SK-N-SH (cell line): Measurements from ENCODE around the gene NFX1. TPM values are rescaled to one million over a fixed set of nuclear protein-coding genes. Genes with fewer than 3 reads are reported as not detected.

Experiments
- CTCF ChIA-PET: fragments of 300-600, 350-600 bp; formaldehyde crosslinking; extraction: SDS; loops from one replicate; lab custom pipeline; 2021; lab: Yijun Ruan, JAX
- POLR2A ChIA-PET: fragments of 350-600 bp; sonication (Branson Sonifier 250); formaldehyde crosslinking; extraction: SDS; loops from one replicate; lab custom pipeline; 2020; ENCODE audit warnings: antibody characterized with exemption, inconsistent platforms; lab: Yijun Ruan, JAX
- DNase-seq: peaks from one replicate; pipeline ENCODE4 v3.0.0; 2012
- H2AFZ ChIP-seq: fragments of 200-600 bp; sonication (generic); 2 replicates; pipeline ENCODE4 v1.8.1; 2016; ENCODE audit warnings: antibody characterized with exemption, mild to moderate bottlenecking, low read depth
- H3F3A ChIP-seq: fragments of 200-600 bp; sonication (generic); replicated peaks from 2 replicates; pipeline ENCODE3; 2016; ENCODE audit warnings: antibody characterized with exemption, mild to moderate bottlenecking; ENCODE audit not compliant: insufficient read depth
- H3K27ac ChIP-seq, 2 experiments: fragments of 200-500 bp in 1 of 2; fragments of 200-600 bp in 1 of 2; sonication (Bioruptor generic) in 1 of 2; sonication (generic), shearing (Covaris generic) in 1 of 2; 2 replicates each; pipeline versions ENCODE4 v1.5.1 to v1.6.1; 2014 to 2016; ENCODE audit warnings: low read depth in 2 of 2, inconsistent platforms in 1 of 2, low read length in 1 of 2, mild to moderate bottlenecking in 1 of 2, mixed read lengths in 1 of 2
- H3K27me3 ChIP-seq: fragments of 200-600 bp; sonication (generic), shearing (Covaris generic); 2 replicates; pipeline ENCODE4 v1.6.1; 2016; ENCODE audit warnings: mixed run types; ENCODE audit not compliant: insufficient read depth
- H3K36me3 ChIP-seq, 2 experiments: fragments of 200-500 bp in 1 of 2; fragments of 200-600 bp in 1 of 2; sonication (Bioruptor generic) in 1 of 2; sonication (generic) in 1 of 2; replicated peaks in 1 of 2; 2 replicates each; pipeline versions ENCODE3 to v1.5.1; 2014 to 2016; ENCODE audit warnings: low read length in 1 of 2, mild to moderate bottlenecking in 1 of 2; ENCODE audit not compliant: insufficient read depth in 2 of 2, control insufficient read depth in 1 of 2
- H3K4me1 ChIP-seq, 2 experiments: fragments of 200-500 bp in 1 of 2; fragments of 200-600 bp in 1 of 2; sonication (Bioruptor generic) in 1 of 2; sonication (generic), shearing (Covaris generic) in 1 of 2; 2 replicates each; pipeline versions ENCODE4 v1.5.1 to v1.6.1; 2014 to 2016; ENCODE audit warnings: low read depth in 1 of 2, low read length in 1 of 2, mixed run types in 1 of 2; ENCODE audit not compliant: insufficient read depth in 2 of 2, control insufficient read depth in 1 of 2
- H3K4me2 ChIP-seq: fragments of 200-600 bp; sonication (generic), shearing (Covaris generic); 2 replicates; pipeline ENCODE4 v1.6.1; 2017; ENCODE audit warnings: mixed run types
- H3K4me3 ChIP-seq, 2 experiments: fragments of 200-500 bp in 1 of 2; fragments of 200-600 bp in 1 of 2; sonication (Bioruptor generic) in 1 of 2; sonication (generic), shearing (Covaris generic) in 1 of 2; 2 replicates each; pipeline versions ENCODE4 v1.5.1 to v1.8.1; 2014 to 2016; ENCODE audit warnings: low read depth in 2 of 2, inconsistent platforms in 1 of 2, low read length in 1 of 2, mild to moderate bottlenecking in 1 of 2, mixed read lengths in 1 of 2, moderate library complexity in 1 of 2
- H3K79me2 ChIP-seq: fragments of 200-600 bp; sonication (generic); 2 replicates; pipeline ENCODE4 v1.8.1; 2017; ENCODE audit warnings: mild to moderate bottlenecking; ENCODE audit not compliant: insufficient read depth
- H3K9ac ChIP-seq: fragments of 200-600 bp; sonication (generic); 2 replicates; pipeline ENCODE4 v1.6.1; 2017; ENCODE audit warnings: mixed run types
- H3K9me2 ChIP-seq: fragments of 200-600 bp; sonication (generic); 2 replicates; pipeline ENCODE4 v1.6.1; 2017; ENCODE audit warnings: mixed run types
- H3K9me3 ChIP-seq: fragments of 200-600 bp; sonication (generic); 2 replicates; pipeline ENCODE4 v1.6.1; 2017; ENCODE audit warnings: mixed run types, mild to moderate bottlenecking, moderate library complexity
- H4K20me1 ChIP-seq: fragments of 200-600 bp; sonication (generic); 2 replicates; pipeline ENCODE4 v1.6.1; 2017; ENCODE audit warnings: mild to moderate bottlenecking, mixed run types; ENCODE audit not compliant: insufficient read depth
- CHD2 ChIP-seq: fragments of 150-350 bp; IDR thresholded peaks from 2 replicates; pipeline ENCODE4 v1.6.1; 2018; ENCODE audit warnings: low read length; ENCODE audit not compliant: partially characterized antibody
- EZH2phosphoT487 ChIP-seq: fragments of 200-600 bp; sonication (generic); IDR thresholded peaks from 2 replicates; pipeline ENCODE4 v1.6.1; 2017; ENCODE audit warnings: low read depth, mixed run types, mild to moderate bottlenecking, antibody characterized with exemption, moderate library complexity, borderline replicate concordance
- FOSL2 ChIP-seq: IDR thresholded peaks from 2 replicates; pipeline ENCODE4 v1.4.0; 2012; ENCODE audit warnings: low read depth, mild to moderate bottlenecking, moderate library complexity, borderline replicate concordance
- IRF3 ChIP-seq: fragments of 150-350 bp; IDR thresholded peaks from 2 replicates; pipeline ENCODE4 v1.6.1; 2016; ENCODE audit warnings: mild to moderate bottlenecking, low read depth, low read length
- NFIC ChIP-seq: IDR thresholded peaks from 2 replicates; pipeline ENCODE4 v1.4.0; 2012; ENCODE audit warnings: borderline replicate concordance
- NRF1 ChIP-seq: IDR thresholded peaks from 2 replicates; pipeline ENCODE4 v1.6.1; 2012; ENCODE audit warnings: low read depth, mild to moderate bottlenecking, low read length
- RAD21 ChIP-seq: IDR thresholded peaks from 2 replicates; pipeline ENCODE4 v1.6.1; 2012; ENCODE audit warnings: mild to moderate bottlenecking, low read length
- RCOR1 ChIP-seq: fragments of 150-350 bp; IDR thresholded peaks from 2 replicates; pipeline ENCODE4 v1.6.1; 2017; ENCODE audit warnings: antibody characterized with exemption, low read length
- RXRA ChIP-seq: IDR thresholded peaks from 2 replicates; pipeline ENCODE4 v1.4.0; 2012; ENCODE audit warnings: low read depth, mild to moderate bottlenecking, borderline replicate concordance
- SMC3 ChIP-seq: IDR thresholded peaks from 2 replicates; pipeline ENCODE4 v1.6.1; 2012; ENCODE audit warnings: low read depth, low read length, improper control_type of control experiment
- TEAD4 ChIP-seq: IDR thresholded peaks from 2 replicates; pipeline ENCODE4 v1.4.0; 2012; ENCODE audit warnings: mild to moderate bottlenecking, borderline replicate concordance; ENCODE audit not compliant: insufficient read depth
- YY1 ChIP-seq: IDR thresholded peaks from 2 replicates; pipeline ENCODE4 v1.4.0; 2012; ENCODE audit warnings: low read depth, mild to moderate bottlenecking
- WGBS: methylation state at CpG from one replicate; pipeline ENCODE4 v1.1.6; 2017; ENCODE audit warnings: low lambda C conversion rate; 5-methylcytosine and 5-hydroxymethylcytosine counted together
- polyA plus RNA-seq, 3 experiments: library from polyadenylated mRNA; depleted of rRNA; stranded (reverse); fragments of >200 nt; gene quantifications; 2 replicates each; pipeline ENCODE4 v1.2.3, GENCODE V29; 2012
- TF ChIP-seq, protein P1 (sequence below): IDR thresholded peaks from 2 replicates; pipeline ENCODE4; 2012
- TF ChIP-seq, protein P2 (sequence below): IDR thresholded peaks from 2 replicates; pipeline ENCODE4 v1.4.0; 2012; ENCODE audit warnings: low read depth, borderline replicate concordance
- TF ChIP-seq, protein P3 (sequence below): IDR thresholded peaks from 2 replicates; pipeline ENCODE4 v1.4.0; 2012; ENCODE audit warnings: low read depth
- TF ChIP-seq, protein P4 (sequence below): fragments of 200-600 bp; sonication (generic); IDR thresholded peaks from 2 replicates; pipeline ENCODE4 v1.6.1; 2017; ENCODE audit warnings: antibody characterized with exemption, mild to moderate bottlenecking, moderate library complexity

The NFX1 gene
- polyA plus RNA-seq, 1 of the 3 experiments (the other 2 are of a cell fraction), result 19.6 TPM

DNA sequence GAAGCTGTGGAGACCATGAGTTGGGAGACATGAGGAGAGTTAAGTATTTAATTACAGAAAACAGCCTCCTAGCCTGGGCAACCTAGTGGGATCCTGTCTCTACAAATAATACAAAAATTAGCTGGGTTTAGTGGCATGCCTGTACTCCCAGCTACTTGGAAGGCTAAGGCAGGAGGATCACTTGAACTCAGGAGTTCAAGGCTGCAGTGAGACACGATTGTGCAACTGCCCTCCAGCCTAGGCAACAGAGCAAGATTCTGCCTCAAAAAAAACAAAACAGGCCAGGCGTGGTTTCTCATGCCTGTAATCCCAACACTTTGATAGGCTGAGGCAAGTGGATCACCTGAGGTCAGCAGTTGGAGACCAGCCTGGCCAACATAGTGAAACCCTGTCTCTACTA lies 59.4 kb downstream of the NFX1 start:
- DNase-seq, result no peak
- H3K9ac ChIP-seq, result no peak overlapping the region
- TF ChIP-seq YY1 (no peak), TEAD4 (no peak), FOSL2 (no peak), CHD2 (no peak), NRF1 (no peak), SMC3 (no peak), RXRA (no peak), RAD21 (no peak), EZH2phosphoT487 (no peak)
- TF ChIP-seq, protein P1, sequence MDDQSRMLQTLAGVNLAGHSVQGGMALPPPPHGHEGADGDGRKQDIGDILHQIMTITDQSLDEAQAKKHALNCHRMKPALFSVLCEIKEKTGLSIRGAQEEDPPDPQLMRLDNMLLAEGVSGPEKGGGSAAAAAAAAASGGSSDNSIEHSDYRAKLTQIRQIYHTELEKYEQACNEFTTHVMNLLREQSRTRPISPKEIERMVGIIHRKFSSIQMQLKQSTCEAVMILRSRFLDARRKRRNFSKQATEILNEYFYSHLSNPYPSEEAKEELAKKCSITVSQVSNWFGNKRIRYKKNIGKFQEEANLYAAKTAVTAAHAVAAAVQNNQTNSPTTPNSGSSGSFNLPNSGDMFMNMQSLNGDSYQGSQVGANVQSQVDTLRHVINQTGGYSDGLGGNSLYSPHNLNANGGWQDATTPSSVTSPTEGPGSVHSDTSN, result no peak
- TF ChIP-seq, protein P2, sequence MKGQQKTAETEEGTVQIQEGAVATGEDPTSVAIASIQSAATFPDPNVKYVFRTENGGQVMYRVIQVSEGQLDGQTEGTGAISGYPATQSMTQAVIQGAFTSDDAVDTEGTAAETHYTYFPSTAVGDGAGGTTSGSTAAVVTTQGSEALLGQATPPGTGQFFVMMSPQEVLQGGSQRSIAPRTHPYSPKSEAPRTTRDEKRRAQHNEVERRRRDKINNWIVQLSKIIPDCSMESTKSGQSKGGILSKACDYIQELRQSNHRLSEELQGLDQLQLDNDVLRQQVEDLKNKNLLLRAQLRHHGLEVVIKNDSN, result no peak
- TF ChIP-seq, protein P3, sequence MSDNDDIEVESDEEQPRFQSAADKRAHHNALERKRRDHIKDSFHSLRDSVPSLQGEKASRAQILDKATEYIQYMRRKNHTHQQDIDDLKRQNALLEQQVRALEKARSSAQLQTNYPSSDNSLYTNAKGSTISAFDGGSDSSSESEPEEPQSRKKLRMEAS, result no peak
- H4K20me1 ChIP-seq, result no peaks in the 10 kb centered on the region
- H3K9me2 ChIP-seq, result no peaks in the 10 kb centered on the region
- H3F3A ChIP-seq, result peaks cover 6% of the 10 kb centered on the region
- ChIA-PET POLR2A (no interaction called here), CTCF (no interaction called here)
- peaks cover 32 to 39% of the 10 kb centered on the region in 2 experiments for H3K36me3 ChIP-seq
- H3K4me3 ChIP-seq, result no peak overlapping the region
- H3K27ac ChIP-seq, result peak overlapping the region in 1 of 2 experiments; percentile 75; a peak in 2 of 4 replicates
- H2AFZ ChIP-seq, result no peak overlapping the region
- H3K27me3 ChIP-seq, result no peaks in the 10 kb centered on the region
- H3K4me2 ChIP-seq, result no peak overlapping the region
- no peaks in the 10 kb centered on the region for H3K79me2 ChIP-seq
- 66% methylated on average over 2 of the region's 2 CpGs for WGBS
- peaks cover 0 to 3% of the 10 kb centered on the region in 2 experiments; a peak in 1 of 4 replicates for H3K4me1 ChIP-seq
- H3K9me3 ChIP-seq, result no peaks in the 10 kb centered on the region

- DNase-seq, result no peak
- Histone ChIP-seq H4K20me1 (no peaks in the 10 kb centered on the region), H2AFZ (no peak overlapping the region), H3K4me2 (no peak overlapping the region), H3F3A (peaks cover 6% of the 10 kb centered on the region), H3K27ac (peak overlapping the region in 1 of 2 experiments; percentile 75; a peak in 2 of 4 replicates), H3K79me2 (no peaks in the 10 kb centered on the region), H3K4me1 (peaks cover 0 to 3% of the 10 kb centered on the region in 2 experiments; a peak in 1 of 4 replicates), H3K9me2 (no peaks in the 10 kb centered on the region), H3K9me3 (no peaks in the 10 kb centered on the region), H3K36me3 (peaks cover 33% of the 10 kb centered on the region in 2 experiments), H3K27me3 (no peaks in the 10 kb centered on the region), H3K9ac (peak overlapping the region; percentile 9; the same call in 1 of the 2 replicates), H3K4me3 (no peak overlapping the region)
- ChIA-PET POLR2A (interaction anchor here (1.1 kb wide), 1 partner anchor 28 kb away, joined by 3 read pairs; no protein-coding TSS in a partner anchor), CTCF (interaction anchor here (1.4 to 1.5 kb wide), 2 partner anchors 24 to 65 kb away, joined by 4 to 5 read pairs; no protein-coding TSS in a partner anchor)
- WGBS, result 50% methylated on average over 2 of the region's 2 CpGs
- TF ChIP-seq SMC3, result no peak
- TF ChIP-seq NFIC, result no peak
- TF ChIP-seq IRF3, result no peak
- TF ChIP-seq EZH2phosphoT487, result no peak
- no peak for TF ChIP-seq RCOR1
- TF ChIP-seq, protein P4, sequence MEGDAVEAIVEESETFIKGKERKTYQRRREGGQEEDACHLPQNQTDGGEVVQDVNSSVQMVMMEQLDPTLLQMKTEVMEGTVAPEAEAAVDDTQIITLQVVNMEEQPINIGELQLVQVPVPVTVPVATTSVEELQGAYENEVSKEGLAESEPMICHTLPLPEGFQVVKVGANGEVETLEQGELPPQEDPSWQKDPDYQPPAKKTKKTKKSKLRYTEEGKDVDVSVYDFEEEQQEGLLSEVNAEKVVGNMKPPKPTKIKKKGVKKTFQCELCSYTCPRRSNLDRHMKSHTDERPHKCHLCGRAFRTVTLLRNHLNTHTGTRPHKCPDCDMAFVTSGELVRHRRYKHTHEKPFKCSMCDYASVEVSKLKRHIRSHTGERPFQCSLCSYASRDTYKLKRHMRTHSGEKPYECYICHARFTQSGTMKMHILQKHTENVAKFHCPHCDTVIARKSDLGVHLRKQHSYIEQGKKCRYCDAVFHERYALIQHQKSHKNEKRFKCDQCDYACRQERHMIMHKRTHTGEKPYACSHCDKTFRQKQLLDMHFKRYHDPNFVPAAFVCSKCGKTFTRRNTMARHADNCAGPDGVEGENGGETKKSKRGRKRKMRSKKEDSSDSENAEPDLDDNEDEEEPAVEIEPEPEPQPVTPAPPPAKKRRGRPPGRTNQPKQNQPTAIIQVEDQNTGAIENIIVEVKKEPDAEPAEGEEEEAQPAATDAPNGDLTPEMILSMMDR, result no peak
Observed at GRCh38 chr9:33350310-33350709, 60.0 kb downstream of the NFX1 start.
